GM21528 (cell line): ENCODE data around the gene DUXA.
"Not testable (repeated sequence)": the region's sequence is repeated elsewhere in the genome, so short reads cannot be mapped to it uniquely, and the experiment has no call there.

ENCODE experiments used
- ATAC-seq: cut with Tn5 transposase; IDR thresholded peaks from one replicate; pipeline ENCODE4 v1.9.1; 2021; ENCODE audit warnings: mild to moderate bottlenecking, moderate library complexity; ENCODE audit not compliant: unreplicated experiment, low FRiP score

DUXA gene

DNA sequence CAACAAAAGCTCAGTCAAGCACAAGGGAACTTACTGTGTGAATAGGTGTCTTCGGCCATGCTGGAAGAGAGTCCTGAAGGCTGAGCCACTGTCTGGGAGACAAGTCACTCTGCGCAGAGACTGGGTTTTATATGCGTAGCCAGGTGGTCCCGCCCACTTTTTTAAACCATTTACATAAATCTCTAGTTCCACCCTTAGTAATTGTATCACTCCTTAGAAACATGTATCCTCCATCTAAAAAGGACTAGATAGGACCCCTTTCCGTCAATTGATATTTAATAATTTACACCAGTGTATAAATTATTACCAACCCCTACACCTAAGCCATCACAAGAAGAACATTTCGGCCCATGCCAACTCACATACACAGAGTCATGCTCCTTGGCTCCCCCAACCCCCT is at the start of gene DUXA:
Gene DUXA (minus strand): TSS at position 101 of the 400 bp plus-strand sequence. CDS start 42 bp downstream, at position 59.
- ATAC-seq = no peak

DNA sequence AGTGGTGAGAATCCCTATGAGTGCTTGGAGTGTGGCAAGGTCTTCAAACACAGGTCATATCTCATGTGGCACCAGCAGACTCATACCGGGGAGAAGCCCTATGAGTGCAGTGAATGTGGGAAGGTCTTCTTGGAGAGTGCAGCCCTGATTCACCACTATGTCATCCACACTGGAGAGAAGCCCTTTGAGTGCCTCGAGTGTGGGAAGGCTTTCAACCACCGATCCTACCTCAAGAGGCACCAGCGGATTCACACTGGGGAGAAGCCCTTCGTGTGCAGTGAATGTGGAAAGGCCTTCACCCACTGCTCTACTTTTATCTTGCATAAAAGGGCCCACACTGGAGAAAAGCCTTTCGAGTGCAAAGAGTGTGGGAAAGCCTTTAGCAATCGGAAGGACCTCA is 44.8 kb upstream of the DUXA start:
- no peak for ATAC-seq

DNA sequence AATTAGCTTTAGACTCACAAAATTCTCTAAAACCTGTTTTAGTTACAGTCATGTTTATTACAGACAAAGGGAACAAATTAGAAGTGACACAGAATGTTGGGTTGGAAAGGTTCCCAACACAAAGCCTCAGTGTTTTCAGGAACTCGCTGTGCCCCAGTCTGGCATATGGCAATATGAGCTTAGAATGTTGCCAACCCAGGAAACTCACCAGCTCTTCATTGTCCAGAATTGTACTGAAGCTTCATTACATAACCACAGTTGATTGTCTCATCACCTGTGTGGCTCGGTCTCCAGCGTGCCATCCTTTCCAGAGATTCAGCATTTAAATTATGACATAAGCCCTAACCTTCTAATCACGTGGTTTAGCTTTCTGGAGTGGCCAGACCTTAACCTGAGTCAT is 43.1 kb upstream of the DUXA start:
- no peak for ATAC-seq

DNA sequence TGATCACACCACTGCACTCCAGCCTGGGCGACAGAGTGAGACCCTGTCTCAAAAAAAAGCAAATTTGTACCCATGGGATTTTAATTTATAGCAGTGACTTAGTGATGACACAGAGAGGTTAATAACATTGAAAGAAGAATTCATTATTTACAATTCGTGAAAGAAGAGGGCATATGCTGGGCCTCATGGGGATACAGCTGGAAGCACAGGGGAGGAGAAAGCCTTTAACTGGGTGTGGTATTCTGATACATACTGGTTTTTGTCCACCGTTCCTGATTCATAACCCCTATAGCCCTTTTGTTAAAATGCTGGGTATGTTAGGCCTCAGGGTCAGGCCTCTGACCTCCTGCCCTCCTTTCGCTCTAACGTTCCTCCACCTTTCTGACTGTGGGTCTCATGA is 34.9 kb upstream of the DUXA start:
- no peak for ATAC-seq

DNA sequence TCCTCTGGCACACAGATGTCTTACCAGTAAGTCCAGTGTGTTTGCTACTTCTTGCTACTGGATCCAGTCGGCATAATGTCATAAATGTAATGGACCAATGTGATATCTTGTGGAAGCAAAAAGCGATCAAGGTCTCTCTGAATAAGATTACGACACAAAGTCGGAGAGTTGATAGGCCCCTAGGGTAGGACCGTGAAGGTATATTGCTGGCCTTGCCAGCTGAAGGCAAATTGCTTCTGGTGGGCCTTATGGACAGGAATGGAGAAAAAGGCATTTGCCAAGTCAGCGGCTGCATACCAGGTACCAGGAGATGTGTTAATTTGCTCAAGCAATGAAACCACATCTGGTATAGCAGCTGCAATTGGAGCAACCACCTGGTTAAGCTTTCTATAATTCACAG is 30.6 kb upstream of the DUXA start:
- ATAC-seq = not testable (repeated sequence)

DNA sequence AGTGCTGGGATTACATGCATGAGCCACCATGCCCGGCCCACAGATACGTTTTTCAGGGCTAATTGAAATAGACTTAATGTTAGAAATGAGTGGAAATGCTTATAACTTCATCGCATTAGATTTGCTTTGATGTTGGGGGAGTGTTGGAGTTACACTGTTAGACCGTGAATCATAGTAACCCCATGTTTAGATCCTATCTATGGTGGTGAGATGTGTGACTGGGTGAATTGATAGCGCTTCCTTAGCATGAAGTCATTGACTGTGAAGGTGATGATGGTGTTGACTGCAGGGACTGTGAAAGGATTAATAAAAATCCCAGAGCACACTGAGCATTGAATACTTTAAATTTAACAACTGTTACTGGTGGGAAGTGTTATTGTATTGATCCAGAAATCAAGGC is 25.7 kb upstream of the DUXA start:
- no peak for ATAC-seq

DNA sequence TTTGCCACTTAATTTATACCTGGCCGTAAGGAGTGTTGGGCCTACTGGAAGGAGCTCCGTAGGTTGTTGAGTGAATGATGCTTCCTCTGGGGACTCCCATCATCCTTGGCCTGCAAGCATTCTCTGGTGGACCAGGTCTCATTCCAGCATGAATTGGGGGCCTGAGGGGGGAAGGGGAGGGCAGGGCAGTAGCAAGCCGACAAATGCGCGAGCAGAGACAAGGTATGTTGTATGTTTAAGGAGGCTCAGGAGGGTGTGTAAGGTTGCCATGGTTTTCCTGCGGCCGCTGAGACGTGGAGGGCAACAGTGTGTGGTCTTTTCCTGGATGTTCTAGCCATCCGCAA is 24.8 kb upstream of the DUXA start:
- ATAC-seq = peak; percentile 16

DNA sequence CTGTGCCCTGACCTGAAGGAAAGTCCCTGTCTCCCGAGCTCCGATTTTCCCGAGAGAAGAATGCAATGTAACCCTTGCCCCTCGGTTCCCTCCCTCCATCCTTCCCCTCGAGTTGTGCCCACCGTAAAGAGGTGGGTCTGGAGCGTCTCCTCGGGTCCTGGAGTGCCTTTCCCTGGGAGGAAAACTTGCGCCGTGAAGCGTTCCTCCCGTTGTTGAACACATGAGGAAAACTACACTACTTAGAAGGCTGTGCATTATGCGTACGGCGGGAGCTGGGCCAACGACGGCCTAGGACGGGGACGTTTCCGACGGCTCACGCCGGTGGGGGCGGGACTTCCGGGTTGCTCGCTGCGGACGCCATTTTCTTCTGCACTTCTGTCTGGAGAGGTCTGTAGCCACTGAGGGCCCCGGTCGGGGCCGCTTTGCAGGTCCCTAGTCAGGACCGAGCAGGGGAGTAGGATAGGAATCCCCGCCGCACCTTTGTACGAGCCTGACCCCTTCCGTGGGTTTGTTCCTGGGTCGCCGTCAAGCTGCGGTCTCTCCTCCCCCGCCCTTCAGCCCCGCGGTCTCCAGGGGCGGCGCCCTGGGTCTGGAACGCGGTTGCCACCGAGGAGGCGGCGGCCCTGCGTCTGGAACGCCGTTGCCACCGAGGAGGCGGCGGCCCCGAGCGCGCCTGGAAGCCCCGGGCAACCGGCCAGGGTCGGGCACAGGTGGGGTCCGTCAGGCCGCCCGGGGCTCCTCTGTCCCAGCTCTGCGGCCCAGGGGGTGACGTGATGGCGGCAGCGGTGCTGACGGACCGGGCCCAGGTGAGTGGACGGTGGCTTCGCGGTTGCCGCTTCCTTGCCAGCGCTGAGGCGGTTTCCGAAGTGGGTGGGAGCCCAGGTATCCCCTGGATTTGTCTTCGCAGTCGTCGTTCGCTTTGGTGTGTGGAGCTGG is 24.1 kb upstream of the DUXA start, which contains the start of gene ZNF264:
Gene ZNF264 (plus strand): TSS at position 360 of the 936 bp plus-strand sequence. CDS start 414 bp downstream, at position 774.
- peak; percentile 97 for ATAC-seq

DNA sequence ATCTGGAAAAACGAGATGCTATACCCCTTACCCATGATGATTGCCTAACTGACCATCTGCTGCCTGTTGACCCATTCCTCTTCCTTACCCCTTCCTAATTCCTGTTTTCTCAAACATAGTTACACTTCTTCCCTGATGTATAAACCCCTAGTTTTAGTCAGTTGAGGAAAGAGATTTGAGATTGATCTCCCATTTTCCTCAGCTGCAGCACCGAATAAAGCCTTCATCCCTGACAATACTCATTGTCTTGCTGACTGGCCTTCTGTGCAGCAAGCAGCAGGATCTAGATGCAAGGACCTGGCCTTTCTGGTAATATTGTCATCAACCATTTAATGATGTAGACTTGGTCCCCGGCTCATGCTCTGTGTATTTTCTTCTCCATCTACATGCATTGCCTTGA is 23.0 kb upstream of the DUXA start:
- ATAC-seq = no peak

DNA sequence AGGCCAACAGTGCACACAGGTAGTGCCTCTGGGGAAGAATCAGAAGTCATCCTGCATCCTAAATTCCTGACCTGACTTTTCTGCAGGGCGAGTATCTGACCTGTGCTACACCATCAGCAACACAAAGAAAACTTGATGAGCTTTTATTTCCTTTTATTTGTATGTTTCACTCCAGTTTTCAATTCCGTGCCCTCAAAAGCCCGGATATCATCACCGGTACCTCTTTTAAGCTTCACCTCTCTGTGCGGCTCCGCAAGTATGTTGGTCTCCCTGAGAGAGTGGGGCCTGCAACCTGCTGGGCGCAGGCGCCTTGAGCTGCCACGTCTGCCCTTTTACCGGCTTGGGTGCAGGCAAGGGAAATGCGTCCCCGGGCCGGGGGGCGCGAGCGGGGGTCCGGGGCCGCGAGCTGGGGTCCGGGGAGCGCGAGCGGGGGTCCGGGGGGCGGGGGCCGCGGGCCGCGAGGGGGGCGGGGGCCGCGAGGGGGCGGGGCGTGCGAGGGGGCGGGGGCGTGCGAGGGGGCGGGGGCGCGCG is 4.3 kb upstream of the DUXA start:
- ATAC-seq = no peak

DNA sequence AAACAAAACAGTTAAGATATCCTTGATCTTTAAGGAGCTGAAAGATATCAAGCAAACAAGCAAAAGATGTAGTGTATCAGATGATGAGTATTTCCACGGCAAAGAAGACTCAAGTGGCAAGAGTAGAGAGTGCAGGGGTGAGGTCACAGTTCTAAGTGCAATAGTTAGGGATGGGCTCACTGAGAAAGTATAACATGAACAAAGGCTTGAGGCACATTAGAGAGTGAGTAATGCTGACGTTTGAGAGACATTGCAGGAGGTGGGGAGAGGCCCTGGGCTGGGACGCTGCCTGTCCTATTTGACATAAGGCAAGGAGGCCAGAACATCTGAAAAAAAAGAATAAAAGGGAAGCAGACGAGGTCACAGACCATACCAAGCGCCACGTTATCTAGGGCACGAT is 1.4 kb downstream of the DUXA start:
- no peak for ATAC-seq

DNA sequence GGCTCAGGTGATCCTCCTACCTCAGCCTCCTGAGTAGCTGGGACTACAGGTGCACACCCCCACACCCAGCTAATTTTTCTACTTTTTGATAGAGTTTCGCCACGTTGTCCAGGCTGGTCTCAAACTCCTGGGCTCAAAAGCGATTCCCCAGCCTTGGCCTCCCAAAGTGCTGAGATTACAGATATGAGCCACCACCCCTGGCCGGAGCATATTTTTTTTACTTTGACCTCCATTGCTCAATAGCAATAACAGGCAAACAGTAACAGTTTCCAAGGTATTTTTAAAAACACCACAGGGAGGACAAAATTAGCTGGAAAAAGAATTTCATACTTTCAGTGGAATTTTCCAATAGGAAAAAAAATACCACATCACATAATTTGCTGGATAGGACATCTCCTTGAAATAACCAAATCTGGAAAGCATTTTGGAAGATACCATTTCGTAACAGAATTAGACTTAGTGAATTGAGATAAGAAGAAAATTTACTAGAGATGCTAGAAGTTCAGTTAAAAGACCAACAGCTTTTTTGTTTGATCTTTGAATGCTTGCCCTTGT is 5.2 kb downstream of the DUXA start:
- no peak for ATAC-seq

DNA sequence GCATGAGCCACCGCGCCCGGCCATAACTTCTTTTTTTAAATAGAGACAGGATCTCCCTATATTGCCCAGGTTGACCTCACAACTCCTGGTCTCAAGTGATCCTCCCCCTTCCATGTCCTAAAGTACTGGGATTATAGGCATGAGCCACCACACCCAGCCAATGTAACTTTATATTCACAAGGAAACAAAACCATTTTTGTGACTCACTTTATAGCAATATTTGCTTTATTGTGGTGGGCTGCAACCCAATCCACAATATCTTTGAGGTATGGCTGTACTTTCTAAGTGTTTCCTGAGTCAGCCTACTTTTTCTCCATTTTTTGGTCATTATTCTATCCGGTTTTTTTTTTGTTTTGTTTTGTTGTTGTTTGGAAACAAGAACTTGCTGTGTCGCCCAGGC is 14.4 kb downstream of the DUXA start:
- ATAC-seq = no peak

DNA sequence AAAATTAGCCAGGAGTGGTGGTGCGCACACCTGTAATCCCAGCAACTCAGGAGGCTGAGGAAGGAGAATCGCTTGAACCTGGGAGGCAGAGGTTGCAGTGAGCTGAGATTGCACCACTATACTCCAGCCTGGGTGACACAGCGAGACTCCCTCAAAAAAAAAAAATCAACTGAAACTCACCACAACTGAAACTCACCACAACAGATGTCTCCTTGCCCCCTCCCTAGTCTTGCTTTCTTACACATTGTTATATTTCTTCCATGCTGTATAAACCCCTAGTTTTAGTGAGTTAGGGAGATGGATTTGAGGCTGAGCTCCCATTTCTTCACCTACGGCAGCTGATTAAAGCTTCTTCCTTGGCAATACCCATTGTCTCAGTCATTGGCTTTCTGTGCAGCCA is 25.6 kb downstream of the DUXA start:
- no peak for ATAC-seq

DNA sequence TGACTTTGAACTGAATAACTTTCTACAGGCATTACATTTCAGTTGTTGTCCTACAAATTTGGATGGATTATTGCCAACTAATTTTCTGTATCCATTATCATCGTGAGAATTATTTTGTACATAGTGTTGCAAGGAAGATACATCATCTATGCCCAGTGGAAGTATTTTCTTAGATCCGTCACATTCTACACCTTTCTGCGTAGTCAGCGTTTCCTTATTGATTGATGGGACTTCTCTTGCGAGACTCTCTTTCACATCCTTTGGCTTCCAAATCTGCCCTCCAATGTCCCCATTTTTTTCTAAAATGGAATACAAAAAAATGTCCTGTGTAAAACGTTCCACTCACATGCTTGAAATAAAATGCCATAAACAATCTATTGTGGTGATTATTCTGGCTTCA is 31.5 kb downstream of the DUXA start:
- ATAC-seq = no peak

DNA sequence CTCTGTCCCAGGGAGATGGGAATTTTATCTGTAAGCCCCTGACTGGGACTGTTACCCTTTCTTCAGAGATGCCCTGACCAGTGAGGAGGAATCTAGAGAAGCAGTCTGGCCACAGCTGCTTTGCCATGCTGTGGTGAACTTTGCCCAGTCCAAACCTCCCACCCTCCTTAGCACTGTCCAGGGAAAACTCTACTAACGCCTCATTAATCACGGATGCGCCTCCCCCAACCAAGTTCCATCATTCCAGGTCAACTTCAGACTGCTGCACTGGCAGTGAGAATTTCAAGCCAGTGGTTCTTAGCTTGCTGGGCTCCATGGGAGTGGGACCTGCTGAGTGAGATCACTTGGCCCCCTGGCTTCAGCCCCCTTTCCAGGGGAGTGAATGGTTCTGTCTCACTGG is 39.9 kb downstream of the DUXA start:
- ATAC-seq = not testable (repeated sequence)

DNA sequence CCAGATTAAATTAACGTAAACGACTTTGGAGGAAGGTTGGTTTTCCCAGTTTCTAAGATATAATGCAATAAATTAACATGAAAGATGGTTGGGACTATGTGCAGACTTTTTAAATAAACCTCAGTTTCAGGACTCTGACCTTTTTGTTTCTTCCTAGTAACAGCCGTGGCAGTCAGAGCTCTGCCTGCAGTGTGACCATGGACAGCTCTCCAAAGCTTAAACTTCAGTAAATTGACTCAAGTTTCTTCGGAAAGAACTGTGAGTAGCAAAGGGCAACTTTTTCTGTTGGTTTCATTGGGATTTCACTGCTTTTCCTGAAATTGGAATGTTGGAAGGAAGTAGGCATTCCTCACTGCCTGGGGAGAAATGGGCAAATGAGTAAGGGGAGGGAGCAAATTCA is 43.4 kb downstream of the DUXA start:
- no peak for ATAC-seq

DNA sequence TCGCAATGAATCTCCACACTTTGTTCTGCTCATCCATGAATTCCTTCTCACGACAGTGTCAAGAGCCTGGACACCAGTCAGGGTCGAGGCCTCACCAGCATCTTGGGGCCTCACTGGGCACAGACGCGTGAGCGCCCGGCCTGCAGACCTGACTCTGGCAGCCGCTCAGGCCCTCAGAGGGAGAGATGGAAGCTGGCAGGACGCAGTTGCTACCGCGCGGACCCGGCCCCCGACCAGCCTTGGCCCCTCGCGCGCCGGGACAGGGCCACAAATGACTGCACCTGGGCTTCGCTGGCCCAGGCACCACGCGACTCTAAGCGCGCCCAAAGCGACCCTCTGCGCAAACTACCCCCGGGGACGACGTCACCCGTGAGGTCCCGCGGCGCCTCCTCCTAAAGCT is 48.4 kb downstream of the DUXA start:
- no peak for ATAC-seq

DNA sequence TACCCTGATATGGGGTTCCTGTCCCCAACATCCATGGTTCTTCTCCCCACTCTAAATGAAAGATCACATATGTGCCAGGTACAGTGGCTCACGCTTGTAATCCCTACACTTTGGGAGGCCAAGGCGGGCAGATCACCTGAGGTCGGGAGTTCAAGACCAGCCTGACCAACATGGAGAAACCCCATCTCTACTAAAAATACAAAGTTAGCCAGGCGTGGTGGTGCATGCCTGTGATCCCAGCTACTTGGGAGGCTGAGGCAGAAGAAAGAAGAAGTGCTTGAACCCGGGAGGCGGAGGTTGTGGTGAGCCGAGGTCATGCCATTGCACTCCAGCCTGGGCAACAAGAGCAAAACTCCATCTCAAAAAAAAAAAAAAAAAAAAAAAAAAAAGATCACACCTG is 53.8 kb downstream of the DUXA start:
- ATAC-seq = not testable (repeated sequence)

DNA sequence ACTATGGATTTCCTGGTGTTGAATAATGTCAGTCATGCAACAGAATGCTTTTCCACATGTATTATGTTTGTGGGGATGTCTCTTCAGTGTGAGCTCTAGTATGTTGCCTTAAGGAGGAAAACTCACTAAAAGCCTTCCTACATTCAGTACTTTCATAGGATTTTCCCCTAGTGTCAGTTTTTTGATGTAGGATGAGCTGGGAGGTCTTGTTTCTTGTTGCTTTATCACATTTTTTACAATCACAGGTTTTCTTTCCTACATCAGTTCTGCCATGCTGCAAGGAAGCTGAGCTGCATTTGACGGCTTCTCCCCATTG is 56.0 kb downstream of the DUXA start:
- ATAC-seq = no peak

DNA sequence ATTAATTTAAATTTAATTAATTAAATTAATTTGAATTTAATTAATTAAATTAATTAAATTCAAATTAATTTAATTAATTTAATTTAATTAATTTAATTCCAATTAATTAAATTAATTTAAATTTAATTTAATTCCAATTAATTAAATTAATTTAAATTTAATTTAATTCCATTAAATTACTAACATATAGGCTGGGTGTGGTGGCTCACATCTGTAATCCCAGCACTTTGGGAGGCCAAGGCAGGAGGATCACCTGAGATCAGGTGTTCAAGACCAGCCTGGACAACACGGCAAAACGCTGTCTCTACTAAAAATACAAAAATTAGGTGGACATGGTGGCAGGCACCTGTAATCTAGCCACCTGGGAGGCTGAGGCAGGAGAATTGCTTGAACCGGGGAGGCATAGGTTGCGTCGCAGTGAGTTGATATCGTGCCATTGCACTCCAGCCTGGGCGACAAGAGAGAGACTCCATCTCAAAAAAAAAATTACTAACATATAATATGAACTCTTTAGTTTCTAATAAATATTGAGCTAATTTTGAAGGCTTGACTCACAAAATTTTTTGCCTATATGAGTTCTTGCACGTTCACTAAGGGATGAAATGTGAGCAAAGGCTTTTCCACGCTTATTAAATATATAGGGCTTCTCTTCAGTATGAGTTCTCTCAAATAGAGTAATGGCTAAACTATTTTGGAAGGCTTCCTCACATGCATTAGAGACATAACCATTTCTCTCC is 56.5 kb downstream of the DUXA start:
- no peak for ATAC-seq
